Measurements from ENCODE around the gene HS6ST3. TPM values are rescaled to one million over a fixed set of nuclear protein-coding genes. Genes with fewer than 3 reads are reported as not detected.
A peak's percentile ranks its signal among the peaks of the same experiment; 100 is the strongest.

The HS6ST3 gene
- total and polyA plus RNA-seq, 9 of the 15 experiments (the other 6 are each of a cell fraction or from before 2014, with no cell fraction given): not detected

GRCh38 chr13:96141032-96141431 lies 51.1 kb downstream of the HS6ST3 start:
- no peak for ATAC-seq
- POLR2A ChIA-PET: interaction anchor here (1.2 kb wide), 1 partner anchor 9 kb away, joined by 4 read pairs; no protein-coding TSS in a partner anchor
- WGBS (ENCODE audit: insufficient coverage, low coverage, missing lambda C conversion rate): 6% methylated on average over 3 of the region's 3 CpGs
- no peaks in the 10 kb centered on the region for H3K9me1 ChIP-seq (ENCODE audit: control insufficient read depth, insufficient read depth, low read length)
- no peaks in the 10 kb centered on the region for H3K27me3 ChIP-seq (ENCODE audit: control insufficient read depth in 2 of 2, insufficient read depth in 2 of 2, low read length in 2 of 2)
- H3K4me2 ChIP-seq (ENCODE audit: insufficient read depth, low read length): no peak overlapping the region
- H3K4me1 ChIP-seq (replicated peaks in 1 of 2; ENCODE audit: control insufficient read depth in 2 of 2, insufficient read depth in 2 of 2, low read length in 2 of 2): no peaks in the 10 kb centered on the region
- no TSS peak for BruUV-seq (replicated peaks)
- in situ Hi-C loops (cut with MboI): no loop called here
- no peak overlapping the region for H2AFZ ChIP-seq (ENCODE audit: low read depth, low read length)
- H3K9ac ChIP-seq (ENCODE audit: insufficient read depth in 1 of 2, low read depth in 2 of 2, low read length in 2 of 2): no peak overlapping the region
- no peaks in the 10 kb centered on the region for H3K36me3 ChIP-seq (ENCODE audit: control insufficient read depth, insufficient read depth, low read length)
- H3K9me3 ChIP-seq (replicated peaks; ENCODE audit: control insufficient read depth, insufficient read depth, low read depth, low read length): no peaks in the 10 kb centered on the region
- no peak overlapping the region for H3K27ac ChIP-seq (ENCODE audit: extremely low read depth, low read depth, low read length)
- no peak overlapping the region for H3K4me3 ChIP-seq
- DNase-seq (ENCODE audit: extremely low read depth in 1 of 4, low spot score in 3 of 4): peak in 1 of 4 experiments; percentile 6
- no peak for FAIRE-seq
- CTCF ChIA-PET (ENCODE audit: low intra/inter-chr PET ratio): interaction anchor here (0.6 to 0.8 kb wide), 2 partner anchors 827 to 888 kb away, joined by 5 to 6 read pairs; no protein-coding TSS in a partner anchor
- intact Hi-C loops (cut with micrococcal nuclease): loop anchor here (10.0 kb wide), 1 partner anchor 684 kb away; no protein-coding TSS in a partner anchor
- no peak for TF ChIP-seq NFXL1 (CRISPR knock-in tag; IDR thresholded peaks at IDR 0.05)
- TF ChIP-seq ZNF699 (CRISPR knock-in tag; IDR thresholded peaks at IDR 0.05; ENCODE audit: insufficient replicate concordance): no peak
- no peak for TF ChIP-seq SLC30A9 (CRISPR knock-in tag; IDR thresholded peaks at IDR 0.05)
- no peak for TF ChIP-seq MEF2D (tag; conservative IDR thresholded peaks at IDR 0.05; ENCODE audit: low read depth)
- peak; percentile 21 to 39; a peak in 1 of 4 replicates for TF ChIP-seq RAD21 (CRISPR knock-in tag; conservative IDR thresholded peaks at IDR 0.05 in 1 of 2, IDR thresholded peaks at IDR 0.05 in 1 of 2)
- no peak for TF ChIP-seq ZNF143 (CRISPR knock-in tag; IDR thresholded peaks at IDR 0.05)
- no peak for TF ChIP-seq ZFP30 (CRISPR knock-in tag; IDR thresholded peaks at IDR 0.05; ENCODE audit: borderline replicate concordance)
- no peak for TF ChIP-seq MCM3 (IDR thresholded peaks at IDR 0.05)
- TF ChIP-seq MYNN (IDR thresholded peaks at IDR 0.05): no peak
- TF ChIP-seq MYNN (CRISPR knock-in tag; IDR thresholded peaks at IDR 0.05): no peak
- no peak for TF ChIP-seq CHD4 (IDR thresholded peaks at IDR 0.05; ENCODE audit: insufficient read depth, insufficient replicate concordance, low read depth, low read length, poor library complexity, severe bottlenecking)
- no peak for TF ChIP-seq FOSL1 (tag; conservative IDR thresholded peaks at IDR 0.05)
- no peak for TF ChIP-seq TEAD4 (IDR thresholded peaks at IDR 0.05; ENCODE audit: low read length)
- no peak for TF ChIP-seq TEAD4 (CRISPR knock-in tag; IDR thresholded peaks at IDR 0.05; ENCODE audit: borderline replicate concordance)
- TF ChIP-seq CTCF (IDR thresholded peaks at IDR 0.05 in 2 of 3, conservative IDR thresholded peaks at IDR 0.05 in 1 of 3; ENCODE audit: insufficient read depth in 2 of 3, low read depth in 1 of 3, low read length in 3 of 3): peak in 1 of 3 experiments; percentile 23; a peak in 2 of 6 replicates
- H3K79me2 ChIP-seq (ENCODE audit: control insufficient read depth, insufficient read depth, low read length): no peaks in the 10 kb centered on the region
- H4K20me1 ChIP-seq (replicated peaks; ENCODE audit: control insufficient read depth, insufficient read depth, low read length): no peaks in the 10 kb centered on the region
